HG03159 (cell line): ENCODE data around the gene UNG.
"Not testable (repeated sequence)": the region's sequence is repeated elsewhere in the genome, so short reads cannot be mapped to it uniquely, and the experiment has no call there.

Experiments
- ATAC-seq: cut with Tn5 transposase; IDR thresholded peaks from one replicate; pipeline ENCODE4 v1.9.1; 2021; ENCODE audit warnings: mild to moderate bottlenecking, moderate library complexity; ENCODE audit not compliant: unreplicated experiment

Gene UNG

DNA sequence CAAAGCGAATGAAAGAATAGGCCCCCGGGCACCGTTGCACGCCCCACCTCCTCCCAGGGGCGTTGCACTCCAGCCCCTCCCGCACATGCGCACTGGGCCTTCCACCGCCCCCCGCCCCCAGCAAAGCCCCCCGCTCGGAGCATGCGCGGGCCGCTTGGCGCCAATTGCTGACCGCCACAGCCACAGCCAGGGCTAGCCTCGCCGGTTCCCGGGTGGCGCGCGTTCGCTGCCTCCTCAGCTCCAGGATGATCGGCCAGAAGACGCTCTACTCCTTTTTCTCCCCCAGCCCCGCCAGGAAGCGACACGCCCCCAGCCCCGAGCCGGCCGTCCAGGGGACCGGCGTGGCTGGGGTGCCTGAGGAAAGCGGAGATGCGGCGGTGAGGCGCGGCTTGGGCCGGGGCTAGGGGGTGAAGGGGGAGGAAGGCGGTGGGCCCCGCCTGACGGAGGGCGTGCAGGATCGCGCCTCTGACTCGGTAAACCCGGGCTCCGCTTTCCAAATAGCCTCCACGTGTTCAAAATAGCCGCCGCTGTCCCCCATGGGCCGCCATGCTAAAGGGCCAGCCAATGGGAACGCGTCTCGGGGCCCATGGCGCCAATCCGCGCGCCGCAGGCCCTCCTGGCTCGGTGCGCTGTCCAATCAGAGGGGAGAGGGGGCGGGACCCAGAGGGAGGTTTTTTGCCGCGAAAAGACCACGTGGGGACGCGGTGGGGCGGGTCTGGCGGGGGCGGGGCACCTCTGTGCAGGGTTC lies at the start of gene UNG:
UNG (plus strand) TSS at position 163 of the 748 bp plus-strand sequence; CDS start at position 246, 83 bp downstream.
- peak; percentile 91 for ATAC-seq

GRCh38 chr12:109048706-109049105 lies 48.7 kb upstream of the UNG start:
- not testable (repeated sequence) for ATAC-seq

DNA sequence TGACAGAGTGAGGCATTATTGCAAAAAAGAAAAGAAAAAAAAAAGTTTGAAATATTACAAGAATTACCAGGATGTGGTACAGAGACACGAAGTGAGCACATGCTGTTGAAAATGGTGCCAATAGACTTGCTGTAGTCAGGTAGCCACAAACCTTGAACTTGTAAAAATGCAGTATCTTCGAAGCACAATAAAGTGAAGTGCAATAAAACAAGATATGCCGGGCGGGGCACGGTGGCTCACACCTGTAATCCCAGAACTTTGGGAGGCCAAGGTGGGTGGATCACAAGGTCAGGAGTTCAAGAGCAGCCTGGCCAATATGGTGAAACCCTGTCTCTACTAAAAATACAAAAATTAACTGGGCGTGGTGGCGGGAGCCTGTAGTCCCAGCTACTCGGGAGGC lies 47.6 kb upstream of the UNG start:
- not testable (repeated sequence) for ATAC-seq

DNA sequence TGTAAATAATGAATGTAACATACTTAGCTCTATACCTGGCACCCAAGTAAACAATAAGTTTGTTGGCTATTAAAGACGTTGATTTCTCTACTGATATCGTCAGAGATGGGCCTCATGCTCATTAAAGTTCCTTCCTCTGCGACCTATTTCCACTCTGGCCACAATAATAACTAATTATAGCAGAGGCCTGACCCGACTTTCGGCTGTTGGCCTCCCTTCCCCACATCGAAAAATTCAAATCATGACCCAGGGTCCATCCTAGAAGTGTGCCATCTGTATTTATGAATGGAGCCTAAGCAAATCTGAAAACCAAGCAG lies 45.3 kb upstream of the UNG start:
- ATAC-seq, result no peak

GRCh38 chr12:109052414-109053323 lies 44.7 kb upstream of the UNG start, which contains the start of gene USP30:
Gene USP30, plus strand, starts transcription at chr12:109052576. Its CDS starts 103 bp downstream, at chr12:109052679.
- peak; percentile 68 for ATAC-seq

- ATAC-seq, result peak; percentile 59
These were observed 43.8 kb upstream of the UNG start for GRCh38 chr12:109053382-109054123.

GRCh38 chr12:109054124-109054513 lies 43.3 kb upstream of the UNG start:
- ATAC-seq, result peak; percentile 1

GRCh38 chr12:109054520-109054919 lies 42.9 kb upstream of the UNG start:
- ATAC-seq, result no peak

DNA sequence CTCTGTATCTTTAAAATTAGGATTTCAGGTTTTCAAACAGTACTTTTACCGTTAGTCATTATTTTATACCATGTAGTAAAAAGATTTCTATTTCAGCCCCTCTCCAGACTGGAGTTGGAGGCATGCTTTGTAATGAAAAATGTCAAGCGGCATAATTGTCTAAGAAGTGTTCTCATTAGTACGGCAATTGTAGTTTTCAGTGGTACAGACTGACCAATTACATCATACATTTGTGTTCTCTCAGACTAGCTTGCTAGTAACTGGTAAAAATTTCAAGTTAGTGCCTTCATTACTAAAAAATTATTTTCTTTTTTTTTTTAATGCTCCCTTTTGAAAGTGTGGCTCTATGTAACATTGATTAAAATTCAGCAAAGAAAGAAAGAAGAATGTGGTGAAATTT lies 40.5 kb upstream of the UNG start:
- ATAC-seq, result no peak

- no peak for ATAC-seq
These were observed 40.0 kb upstream of the UNG start for GRCh38 chr12:109057376-109057775.

GRCh38 chr12:109058773-109059172 lies 38.6 kb upstream of the UNG start:
- ATAC-seq, result no peak

DNA sequence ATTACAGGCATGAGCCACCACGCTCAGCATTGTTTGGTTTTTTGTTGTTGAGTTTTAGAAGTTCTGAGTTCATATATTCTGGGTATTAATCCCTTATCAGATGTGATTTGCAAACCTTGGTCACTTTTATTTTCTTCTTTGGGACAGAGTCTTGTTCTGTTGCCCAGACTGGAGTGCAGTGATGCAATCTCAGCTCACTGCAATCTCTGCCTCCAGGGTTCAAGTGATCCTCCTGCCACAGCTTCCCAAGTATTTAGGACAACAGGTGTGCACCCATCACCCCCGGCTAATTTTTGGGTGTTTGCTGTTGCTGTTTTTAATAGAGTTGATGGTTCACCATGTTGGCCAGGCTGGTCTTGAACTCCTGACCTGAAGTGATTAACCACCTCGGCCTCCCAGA lies 33.3 kb upstream of the UNG start:
- ATAC-seq, result no peak

DNA sequence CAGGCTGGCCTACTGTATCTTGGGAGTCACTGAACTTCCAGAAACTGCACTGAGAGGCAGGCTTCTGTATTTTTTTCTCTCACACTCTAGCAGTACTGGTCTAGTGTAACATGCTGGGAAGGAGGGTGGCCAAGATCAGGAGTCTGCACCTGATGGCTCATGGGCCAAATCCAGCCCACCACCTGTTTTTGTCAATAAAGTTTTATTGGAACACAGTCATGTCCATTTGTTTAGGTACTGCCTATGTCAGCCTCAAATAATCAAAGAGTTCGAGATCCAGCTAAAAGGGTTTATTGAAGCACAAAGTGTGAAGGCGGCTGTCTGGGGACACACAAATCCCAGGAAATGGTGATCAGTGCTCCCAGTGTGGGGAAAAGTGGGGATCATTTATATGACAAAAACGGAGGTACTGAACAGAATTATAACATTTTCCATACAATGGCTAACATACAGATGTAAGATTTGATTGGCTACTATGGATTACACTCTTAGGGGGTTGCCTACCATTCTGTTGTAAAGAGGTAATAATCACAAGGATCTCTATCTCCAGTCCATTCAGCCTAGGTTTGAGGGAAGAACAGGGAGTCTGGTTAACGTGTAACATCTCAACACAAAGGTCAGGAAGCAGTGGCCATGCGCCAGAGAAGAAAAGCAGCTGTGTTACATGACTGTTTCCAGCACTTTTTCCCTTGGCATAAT lies 32.1 kb upstream of the UNG start:
- no peak for ATAC-seq

DNA sequence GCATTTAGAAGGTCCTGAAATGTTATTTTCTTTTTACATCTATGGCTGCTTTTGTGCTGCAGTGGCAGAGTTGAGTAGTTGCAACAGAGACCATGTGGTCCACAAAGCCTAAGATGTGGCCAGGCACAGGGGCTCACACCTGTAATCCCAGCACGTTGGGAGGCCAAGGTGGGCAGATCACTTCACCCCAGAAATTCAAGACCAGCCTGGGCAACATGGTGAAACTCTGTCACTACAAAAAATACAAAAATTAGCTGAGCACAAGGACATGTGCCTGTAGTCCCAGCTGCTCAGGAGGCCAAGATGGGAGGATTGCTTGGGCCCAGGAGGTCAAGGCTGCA lies 31.6 kb upstream of the UNG start:
- no peak for ATAC-seq

DNA sequence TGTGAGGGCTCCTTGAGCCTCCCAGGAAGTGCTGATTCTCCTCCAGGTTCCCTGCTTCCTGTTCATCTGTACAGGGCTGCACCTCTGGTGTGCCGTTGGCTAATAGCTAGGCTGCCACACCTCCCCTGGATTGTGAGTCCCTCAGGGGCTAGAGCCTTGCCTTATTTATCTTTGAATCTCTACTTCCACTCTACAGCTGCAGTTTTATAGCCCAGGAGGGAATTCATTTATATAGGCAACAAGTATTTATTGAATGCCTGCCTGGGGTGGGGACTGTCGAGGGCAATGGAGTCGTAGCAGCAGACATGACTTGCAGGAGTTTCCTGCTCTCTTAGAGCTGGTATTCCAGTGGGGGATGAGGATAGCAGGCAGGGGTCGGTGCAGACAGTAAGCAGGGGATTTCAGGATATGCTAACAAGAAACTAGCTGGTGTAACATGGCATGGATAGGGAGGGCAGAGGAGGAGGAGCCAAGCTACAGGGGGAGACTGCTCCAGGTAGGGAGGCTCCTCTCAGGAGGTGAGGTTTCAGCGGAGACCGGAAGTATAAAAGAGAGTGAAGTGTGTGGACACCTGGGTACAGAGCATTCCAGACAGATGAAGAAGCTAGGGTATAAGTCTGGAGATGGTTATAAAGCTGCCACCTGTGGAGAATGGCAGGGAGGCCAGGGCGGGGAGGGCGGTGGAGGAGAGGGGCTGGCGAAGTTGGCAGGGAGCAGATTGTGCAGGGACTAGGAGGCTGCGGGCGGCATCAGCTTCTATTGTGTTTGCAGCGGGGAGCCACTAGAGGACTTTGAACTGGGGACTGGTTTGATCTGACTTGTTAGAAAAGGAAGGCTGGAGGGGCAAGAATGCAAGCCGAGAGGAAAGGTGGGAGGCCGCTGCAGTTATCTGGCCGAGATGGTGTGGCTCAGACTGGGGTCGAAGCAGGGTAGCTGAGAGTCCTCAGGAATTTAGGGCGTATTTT lies 27.8 kb upstream of the UNG start:
- no peak for ATAC-seq

DNA sequence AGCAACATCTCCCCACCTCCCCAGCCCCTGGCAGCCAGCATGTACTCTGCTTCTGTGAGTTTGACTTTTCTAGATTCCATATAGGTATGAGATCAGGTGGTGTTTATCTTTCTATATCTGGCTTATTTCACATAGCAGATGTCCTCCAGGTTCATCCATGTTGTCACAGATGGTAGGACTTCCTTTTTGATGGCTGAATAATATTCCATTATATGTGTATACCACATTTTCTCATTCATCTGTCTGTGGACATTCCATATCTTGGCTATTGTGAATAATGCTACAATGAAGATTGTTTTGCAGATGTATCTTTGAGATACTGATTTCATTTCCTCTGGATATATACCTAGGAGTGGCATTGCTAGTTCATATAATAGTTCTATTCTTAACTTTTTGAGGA lies 22.5 kb upstream of the UNG start:
- no peak for ATAC-seq

- no peak for ATAC-seq
These were observed 14.6 kb upstream of the UNG start for GRCh38 chr12:109082751-109083150.

- ATAC-seq, result no peak
These were observed 13.0 kb upstream of the UNG start for GRCh38 chr12:109084425-109084824.

DNA sequence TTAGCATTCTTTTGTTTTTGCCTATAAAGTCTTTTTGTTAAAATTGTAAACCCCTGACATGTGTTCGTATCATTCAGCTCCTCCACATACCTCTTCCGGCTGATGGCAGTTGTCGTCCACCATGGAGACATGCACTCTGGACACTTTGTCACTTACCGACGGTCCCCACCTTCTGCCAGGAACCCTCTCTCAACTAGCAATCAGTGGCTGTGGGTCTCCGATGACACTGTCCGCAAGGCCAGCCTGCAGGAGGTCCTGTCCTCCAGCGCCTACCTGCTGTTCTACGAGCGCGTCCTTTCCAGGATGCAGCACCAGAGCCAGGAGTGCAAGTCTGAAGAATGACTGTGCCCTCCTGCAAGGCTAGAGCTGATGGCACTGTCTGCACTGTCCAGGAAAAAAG lies 11.8 kb upstream of the UNG start:
- no peak for ATAC-seq

DNA sequence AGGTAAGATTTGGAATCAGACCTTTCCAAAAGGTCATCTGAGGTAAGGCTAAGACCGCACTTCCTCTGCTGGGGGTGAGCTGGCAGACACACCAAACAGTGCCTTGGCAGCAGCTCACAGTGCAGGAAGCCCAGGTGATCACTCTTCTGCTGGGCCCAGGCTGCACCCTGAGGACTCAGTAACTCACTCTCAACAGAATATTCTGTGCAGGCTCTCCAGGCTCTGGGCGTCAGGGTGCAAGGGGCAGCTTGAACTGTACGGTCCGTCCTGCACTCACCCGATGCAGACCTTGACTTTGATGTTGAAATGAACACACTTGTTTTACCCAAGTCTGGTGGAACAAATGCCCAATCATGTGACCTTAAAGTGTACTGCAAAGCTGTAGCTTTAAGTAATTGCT lies 10.1 kb upstream of the UNG start:
- ATAC-seq, result no peak
